IPS-11a (cell line): ENCODE measurements around the gene COX14.

Experiments used
- H3K4me3 ChIP-seq: one replicate; pipeline ENCODE4 v1.5.1; 2013; ENCODE audit warnings: low read depth, low read length, control low read depth

The COX14 gene

DNA sequence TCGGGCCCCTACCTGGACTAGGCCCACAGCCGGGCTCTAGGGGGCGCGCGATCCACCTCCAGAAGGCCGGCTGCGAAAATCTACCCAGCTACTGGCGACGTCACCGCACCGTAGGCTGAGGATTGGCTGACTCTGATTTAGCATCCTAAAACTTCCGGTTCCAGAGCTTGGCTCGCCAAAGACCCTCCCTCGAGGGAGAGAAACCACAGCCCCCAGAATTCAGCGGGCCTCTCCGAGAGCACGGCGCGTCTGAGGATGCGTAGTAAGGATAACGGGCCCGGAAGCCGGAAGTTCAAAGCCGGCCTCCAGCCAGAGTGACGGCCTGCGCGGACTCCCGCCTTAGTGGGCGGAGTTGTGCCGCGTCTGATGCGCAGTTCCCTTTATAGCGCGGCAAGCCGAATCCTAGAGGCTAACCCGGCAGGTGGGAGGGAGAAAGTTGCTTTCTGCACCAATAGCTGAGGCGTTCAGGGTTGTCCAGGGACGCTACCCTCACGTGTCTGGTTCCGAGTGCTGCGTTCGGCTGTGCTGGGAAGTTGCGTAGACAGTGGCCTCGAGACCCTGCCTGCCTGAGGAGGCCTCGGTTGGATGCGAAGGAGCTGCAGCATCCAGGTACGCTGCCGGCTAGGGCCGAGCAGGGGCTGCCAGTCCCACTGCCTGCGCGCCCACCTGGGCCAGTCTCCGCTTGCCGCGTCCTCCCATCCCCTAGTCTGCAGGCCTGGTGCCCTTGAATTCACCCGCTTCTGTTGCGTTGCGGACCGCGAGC lies at the start of gene COX14:
TSS of gene COX14 (plus strand) at position 544 of the 763 bp plus-strand sequence. CDS start 7,808 bp downstream, outside the sequence.
- peak within 1 kb of the TSS; percentile 90 for H3K4me3 ChIP-seq

DNA sequence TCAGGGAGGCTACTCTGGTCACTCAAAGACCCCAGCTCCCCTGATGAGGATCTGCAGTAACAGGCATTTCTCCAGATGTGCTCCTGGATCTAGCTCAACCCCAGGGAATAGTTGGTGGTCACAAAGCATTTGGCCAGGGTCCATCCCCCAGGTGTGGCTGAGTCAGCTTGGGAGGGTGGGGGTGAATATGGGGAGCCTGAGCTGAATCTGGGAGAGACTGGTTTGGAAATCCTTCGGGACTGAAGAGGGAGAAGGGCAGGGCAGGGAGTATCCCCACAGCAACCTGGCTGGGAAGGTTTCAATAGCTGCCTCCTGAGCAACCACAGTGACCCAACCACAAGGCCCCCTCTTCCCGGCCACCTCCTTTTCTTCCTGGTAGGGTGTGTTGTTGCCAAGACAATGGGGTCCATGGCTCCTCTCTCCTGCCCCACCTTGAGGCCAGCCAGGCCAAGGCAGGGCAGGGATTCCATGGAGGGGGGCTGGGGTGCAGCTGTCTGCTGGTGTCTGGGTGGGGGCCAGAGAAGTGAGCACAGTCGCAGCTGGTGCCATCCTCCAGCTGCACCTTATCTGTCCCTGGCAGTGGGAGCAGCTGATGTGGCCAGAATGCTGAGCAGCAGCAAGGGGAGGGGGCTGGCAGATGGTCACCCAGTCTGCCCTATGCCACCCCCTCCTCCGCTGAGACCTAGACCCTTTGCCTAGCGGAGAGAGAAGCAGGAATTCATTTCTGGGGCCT lies 49.1 kb upstream of the COX14 start:
- H3K4me3 ChIP-seq: no peak overlapping the region

DNA sequence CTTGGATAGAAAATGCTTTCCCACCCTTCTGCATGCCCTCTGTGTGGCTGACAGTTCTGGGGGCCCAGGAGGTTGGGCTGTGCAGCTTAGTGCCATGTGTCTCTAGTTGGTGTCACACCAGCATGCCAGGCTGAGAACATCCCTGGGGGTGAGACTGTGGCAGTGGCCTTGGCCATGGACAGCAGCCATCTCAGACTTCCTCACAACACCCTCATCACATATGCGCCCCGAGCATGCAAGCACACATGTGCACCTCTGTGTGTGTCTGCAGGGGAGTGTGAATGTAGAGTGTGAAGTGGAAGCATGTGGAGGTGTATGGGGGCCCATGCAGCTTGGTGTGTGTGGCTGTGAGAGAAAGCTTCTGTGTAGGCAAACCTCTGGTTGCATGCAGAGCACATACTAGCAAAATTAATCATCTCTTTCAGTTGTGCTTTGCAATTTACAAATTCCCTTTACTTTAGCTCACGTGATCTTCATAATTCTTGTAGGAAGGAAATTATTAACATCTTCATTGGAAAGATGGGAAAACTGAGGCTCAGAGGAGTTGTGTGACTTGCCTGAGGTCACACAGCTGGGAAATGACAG lies 46.2 kb upstream of the COX14 start:
- H3K4me3 ChIP-seq: no peak overlapping the region

DNA sequence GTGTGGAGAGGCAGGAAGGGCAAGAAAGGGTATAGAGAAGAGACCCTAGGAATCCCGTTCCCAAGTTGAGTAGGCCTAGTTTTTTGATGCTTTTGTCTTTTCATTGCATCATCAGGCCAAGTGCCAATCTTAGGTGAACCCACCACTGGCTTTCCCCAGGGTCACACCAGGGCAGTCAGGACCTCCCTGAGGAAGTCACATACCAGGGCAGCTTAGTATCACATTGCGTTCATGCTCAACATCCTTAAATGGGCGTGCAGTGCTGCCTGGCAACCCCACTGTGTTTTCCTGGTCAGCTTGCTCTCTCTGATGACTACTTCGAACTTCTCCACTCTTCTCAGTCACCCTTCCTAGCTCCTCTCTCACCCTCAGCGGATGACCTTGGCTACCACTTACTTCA lies 45.6 kb upstream of the COX14 start:
- H3K4me3 ChIP-seq: no peak overlapping the region

DNA sequence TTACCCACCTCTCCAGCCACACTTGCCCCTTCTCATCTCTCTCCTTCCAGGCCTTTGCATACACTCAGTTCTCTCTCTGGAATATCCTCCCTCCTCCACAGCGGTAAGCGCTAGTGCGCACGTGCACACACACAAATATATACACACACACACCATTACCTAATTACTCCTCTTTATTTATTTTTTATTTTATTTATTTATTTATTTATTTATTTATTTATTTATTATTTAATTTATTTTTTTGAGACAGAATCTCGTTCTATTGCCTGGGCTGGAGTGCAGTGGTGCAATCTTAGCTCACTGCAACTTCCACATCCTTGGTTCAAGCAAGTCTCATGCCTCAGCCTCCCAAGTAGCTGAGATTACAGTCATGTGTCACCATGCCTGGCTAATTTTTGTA lies 43.0 kb upstream of the COX14 start:
- no peak overlapping the region for H3K4me3 ChIP-seq

DNA sequence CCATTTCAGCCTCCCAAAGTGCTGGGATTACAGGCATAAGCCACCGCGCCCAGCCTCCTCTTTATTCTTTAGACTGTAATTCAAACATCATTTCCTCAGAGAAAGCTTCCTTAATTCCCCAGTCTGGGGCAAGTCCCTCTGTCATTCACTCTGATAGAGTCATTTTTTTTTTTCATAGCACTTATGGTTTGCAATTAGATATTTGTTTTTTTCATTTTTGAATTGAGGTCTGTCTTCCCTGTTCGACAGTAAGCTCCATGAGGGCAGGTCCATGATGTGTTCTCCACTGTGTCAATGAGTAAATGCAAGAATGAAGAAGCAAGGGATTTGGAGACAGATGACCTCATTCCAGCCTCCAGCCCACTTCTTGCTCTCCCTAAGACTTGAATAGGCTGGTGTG lies 42.5 kb upstream of the COX14 start:
- no peak overlapping the region for H3K4me3 ChIP-seq

DNA sequence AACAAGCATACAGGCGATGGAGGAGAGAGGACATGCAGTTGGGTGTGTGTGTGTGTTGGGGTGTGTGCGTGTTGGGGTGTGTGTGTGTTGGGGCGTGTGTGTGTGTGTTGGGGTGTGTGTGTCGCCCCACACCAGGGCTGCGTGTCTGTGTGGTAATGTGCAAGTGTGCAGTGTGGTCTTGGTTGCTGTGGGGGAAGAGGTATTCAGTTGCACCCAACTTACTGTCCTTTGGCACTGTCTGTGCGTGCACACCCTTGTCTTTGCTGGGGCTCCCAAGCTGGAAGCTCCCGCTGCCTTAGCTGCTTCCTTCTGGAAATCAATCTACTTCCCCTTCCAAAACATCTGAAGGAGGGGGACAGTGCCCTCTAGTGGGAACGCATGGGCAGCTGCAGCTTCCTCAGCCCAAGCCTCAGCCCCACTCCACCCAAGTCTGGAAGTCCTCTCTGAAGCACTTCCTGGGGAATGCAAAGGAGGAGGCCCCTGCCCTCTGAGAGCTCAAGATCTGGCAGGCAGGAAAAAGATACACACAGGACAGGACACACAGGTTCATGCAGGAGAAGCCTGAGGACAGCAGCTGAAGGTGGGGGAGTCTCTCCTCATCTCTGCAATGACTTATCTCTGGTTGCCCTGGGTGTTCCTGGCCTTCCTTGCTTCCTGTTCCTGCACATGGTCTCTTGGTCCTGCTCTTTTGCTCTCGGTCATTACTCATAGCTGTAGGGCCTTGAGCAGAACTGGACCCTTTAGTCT lies 41.5 kb upstream of the COX14 start:
- H3K4me3 ChIP-seq: no peak overlapping the region

DNA sequence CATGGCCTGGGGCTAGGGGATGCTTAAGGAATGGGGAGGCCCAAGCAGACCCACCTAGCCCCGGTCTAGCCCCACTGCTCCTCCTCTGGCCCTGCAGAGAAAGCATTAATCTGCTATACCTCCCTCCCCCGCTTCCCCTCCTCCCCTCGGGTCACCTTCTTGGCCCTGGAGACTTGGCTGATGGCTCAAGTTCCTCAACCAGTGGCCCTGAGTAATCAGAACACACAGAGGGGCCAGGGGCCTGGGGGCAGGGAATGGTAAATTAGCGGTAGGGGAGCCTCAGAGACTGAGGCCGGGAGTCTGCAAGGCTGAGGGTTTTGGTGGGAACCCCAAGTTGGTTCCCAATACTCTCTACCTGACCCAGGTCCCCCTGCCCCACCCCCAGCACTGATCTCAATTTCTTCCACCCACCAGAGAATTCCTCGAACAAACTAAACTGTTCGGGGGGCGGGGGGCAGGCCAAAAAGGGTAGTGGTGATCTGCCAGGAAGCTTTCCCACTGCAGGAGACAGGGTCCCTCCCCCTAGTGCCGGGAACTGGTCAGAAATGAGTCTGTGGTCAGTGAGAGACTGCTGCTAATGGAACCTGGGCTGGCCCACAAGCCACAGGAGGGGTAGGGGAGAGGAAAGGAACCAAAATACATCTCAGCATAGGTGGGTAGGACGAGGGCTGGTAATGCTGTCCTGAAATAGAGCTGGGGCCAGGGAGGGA lies 39.7 kb upstream of the COX14 start:
- H3K4me3 ChIP-seq: no peak overlapping the region

DNA sequence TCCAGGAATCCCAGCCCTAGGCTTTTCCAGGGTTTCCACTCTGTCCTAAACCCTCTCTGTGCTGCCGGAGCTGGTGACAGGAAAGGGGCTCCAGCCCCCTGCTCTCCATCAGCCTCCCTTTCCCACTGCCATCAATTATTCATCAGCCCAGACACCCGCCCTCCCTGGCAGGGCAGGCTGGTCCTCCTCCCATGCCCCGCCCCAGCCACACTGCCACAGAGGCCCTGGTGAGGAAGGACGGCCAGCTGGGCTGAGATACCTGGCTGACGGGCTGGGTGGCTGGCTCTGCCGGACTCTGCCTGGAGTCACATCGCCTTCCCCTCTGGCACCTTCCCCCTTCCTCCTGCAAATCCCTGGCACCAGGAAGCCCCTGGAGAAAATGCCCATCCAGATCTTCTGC lies 38.8 kb upstream of the COX14 start:
- no peak overlapping the region for H3K4me3 ChIP-seq

DNA sequence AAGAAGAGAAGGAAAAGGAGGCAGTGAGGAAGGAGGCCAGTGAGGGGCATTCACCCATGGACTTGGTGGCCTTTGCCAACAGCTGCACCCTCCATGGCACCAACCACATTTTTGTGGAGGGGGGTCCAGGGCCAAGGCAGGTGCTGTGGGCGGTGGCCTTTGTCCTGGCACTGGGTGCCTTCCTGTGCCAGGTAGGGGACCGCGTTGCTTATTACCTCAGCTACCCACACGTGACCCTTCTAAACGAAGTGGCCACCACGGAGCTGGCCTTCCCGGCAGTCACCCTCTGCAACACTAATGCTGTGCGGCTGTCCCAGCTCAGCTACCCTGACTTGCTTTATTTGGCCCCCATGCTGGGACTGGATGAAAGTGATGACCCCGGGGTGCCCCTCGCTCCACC lies 38.3 kb upstream of the COX14 start:
- H3K4me3 ChIP-seq: no peak overlapping the region

DNA sequence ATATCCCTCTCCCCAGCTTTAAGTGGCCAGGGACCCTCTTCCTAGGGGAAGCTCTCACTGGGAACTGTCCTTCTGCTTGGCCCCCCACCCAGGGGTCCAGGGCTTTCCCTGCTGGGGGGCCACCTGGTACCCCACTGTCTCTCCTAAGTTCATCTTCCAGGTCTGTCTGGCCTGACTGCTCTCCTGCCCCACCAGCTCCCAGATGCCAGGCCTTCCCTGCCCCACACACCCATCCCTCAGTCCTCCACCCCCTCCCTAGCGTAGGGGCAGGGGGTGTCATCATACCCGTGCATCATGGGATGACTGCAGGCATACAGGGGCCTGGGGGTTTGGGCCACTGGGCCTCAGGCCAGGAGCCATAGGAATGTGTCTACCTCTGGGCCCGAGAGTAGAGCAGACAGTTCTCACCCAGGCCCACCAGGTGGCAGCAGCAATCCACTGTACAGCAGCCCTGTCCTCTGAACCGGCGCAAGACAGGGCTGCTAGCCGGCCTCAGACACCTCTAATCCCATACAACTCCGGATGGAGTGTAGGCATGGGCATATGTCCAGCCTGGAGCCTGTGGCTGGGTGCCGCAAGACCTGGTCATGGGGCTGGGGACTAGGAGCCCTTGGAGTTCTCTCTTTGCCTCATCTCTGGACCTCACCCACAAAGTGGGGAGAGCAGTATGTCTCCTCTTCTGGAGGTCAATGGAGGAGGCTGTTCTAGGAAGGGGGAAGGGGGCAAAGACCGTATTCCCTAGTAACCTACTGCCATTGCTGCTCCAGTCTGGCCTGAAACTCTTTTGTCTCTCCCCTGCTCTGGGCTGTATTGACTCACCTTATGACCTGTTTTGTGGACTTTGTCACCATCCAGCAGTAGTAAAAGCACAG lies 36.9 kb upstream of the COX14 start:
- H3K4me3 ChIP-seq: no peak overlapping the region

DNA sequence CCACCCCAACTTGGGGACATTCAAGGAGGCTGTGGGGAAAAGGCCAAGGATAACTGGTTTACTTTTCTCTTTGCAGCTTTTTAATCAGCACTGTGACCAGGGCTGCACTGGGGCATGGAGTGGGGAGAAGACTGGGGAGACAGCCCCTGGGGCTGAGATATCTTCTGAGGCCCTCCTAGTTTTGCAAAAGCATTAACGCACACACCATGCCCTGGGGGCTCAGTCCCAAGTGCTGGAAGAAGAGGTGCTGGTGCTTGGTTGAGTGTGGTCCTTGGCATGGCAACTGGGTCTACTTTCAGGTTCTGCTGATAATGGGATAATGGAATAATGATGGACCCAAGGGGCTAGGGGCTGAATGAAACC lies 36.2 kb upstream of the COX14 start:
- no peak overlapping the region for H3K4me3 ChIP-seq

DNA sequence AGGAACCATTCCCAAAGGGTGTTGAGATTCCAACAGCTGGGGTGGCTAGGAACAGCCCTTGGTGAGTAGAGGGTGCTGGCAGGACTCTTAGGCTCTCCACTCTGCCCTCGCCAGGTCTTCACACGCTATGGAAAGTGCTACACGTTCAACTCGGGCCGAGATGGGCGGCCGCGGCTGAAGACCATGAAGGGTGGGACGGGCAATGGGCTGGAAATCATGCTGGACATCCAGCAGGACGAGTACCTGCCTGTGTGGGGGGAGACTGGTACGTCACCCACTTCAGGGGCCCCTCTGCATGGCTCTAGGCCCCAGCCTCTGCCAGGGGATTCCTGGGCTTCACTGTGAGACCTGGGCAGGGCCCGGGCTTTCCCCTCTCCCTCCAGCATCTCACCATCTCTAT lies 34.9 kb upstream of the COX14 start:
- H3K4me3 ChIP-seq: no peak overlapping the region

DNA sequence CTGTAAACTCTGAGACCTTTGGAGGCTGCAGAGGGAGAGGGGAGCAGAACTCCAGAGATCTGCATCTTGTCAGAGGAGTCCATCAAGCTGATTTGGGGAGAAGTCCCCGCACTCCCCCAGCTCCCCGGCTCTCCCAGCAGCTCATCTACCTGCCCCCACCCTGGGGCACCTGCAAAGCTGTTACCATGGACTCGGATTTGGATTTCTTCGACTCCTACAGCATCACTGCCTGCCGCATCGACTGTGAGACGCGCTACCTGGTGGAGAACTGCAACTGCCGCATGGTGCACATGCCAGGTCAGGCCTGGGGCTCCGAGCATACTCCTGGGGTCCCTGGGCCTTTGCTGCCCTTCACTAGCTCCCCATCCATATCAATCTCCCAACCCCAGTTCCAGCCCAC lies 33.8 kb upstream of the COX14 start:
- no peak overlapping the region for H3K4me3 ChIP-seq

DNA sequence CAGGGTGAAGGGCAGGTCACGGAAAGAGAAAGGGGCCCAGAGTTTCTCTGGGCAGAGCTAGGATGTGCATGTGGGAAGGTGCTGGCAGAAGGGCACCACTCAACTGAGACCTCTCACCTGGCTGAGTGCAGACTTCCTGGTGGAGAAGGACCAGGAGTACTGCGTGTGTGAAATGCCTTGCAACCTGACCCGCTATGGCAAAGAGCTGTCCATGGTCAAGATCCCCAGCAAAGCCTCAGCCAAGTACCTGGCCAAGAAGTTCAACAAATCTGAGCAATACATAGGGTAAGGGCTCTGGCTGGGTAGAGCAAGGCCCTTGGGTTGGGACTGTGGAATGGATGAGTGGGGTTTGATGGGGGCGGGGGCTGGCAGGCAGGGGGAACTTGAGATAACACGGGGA lies 32.3 kb upstream of the COX14 start:
- H3K4me3 ChIP-seq: no peak overlapping the region

DNA sequence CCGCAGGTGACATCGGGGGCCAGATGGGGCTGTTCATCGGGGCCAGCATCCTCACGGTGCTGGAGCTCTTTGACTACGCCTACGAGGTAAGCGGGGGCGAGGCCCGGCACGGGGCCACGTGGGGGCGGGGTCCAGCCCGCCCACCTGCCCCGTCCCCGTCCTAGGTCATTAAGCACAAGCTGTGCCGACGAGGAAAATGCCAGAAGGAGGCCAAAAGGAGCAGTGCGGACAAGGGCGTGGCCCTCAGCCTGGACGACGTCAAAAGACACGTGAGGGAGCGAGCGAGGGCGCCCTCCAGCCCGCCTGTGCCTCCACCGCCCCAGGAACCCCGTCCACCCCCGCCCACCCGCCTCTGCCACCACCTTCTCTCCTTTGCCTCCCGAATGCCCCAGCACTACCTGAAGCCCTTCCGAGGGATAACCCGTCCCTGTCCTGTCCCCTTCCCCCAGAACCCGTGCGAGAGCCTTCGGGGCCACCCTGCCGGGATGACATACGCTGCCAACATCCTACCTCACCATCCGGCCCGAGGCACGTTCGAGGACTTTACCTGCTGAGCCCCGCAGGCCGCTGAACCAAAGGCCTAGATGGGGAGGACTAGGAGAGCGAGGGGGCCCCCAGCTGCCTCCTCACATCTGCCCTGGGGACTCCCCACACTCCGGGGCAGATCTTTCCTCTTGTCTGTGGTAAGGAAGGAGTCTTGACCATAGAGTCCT lies 30.8 kb upstream of the COX14 start:
- no peak overlapping the region for H3K4me3 ChIP-seq

DNA sequence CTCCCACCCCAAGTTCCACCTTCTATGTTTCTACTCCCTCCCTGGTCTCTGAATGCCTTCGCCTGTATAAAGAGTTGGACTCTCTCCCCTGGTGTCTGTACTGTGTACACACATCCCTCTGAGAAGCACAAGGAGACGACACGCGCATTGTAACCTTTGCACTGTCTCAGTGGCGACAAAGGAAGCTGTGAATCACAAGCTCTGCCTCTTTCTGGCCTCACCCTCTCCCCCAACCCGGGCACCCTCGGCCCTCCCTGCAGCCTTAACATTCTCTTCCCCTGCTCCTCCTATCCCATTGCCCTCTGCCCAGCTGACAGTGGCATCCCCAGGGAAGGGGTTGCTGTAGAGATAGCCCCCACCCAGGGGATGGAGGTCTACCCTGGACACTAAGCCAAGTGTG lies 29.4 kb upstream of the COX14 start:
- no peak overlapping the region for H3K4me3 ChIP-seq

DNA sequence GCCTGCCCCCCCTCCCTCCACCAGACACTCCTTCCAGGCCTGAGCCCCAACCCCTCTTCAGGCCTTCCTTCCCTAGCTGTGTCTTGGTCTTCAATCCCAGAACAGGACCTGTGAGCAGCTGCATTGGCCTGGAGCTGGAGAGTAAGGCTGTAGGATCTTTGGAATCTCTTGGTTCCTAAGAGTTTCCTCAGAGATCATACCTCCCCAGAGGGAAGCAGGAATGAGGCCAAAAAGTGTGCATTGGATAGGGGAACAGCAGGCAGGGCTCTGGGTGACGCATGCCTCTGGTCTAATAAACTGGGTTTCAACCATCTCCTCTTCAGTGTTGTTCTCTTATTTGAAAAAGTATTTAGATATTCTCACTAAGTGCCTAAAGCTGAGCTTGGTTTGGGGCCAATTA lies 28.7 kb upstream of the COX14 start:
- H3K4me3 ChIP-seq: no peak overlapping the region

DNA sequence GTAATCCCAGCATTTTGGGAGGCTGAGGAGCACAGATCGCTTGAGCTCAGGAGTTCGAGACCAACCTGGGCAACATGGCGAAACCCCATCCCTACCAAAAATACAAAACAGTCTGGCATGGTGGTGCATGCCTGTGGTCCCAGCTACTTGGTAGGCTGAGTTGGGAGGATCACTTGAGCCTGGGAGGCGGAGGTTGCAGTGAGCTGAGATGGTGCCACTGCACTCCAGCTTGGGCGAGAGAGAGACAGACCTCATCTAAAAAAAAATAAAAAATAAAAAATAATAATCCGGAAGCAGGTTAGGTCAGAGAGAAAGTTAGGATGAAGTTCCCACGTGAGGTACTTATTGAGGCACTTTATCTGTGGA lies 27.6 kb upstream of the COX14 start:
- H3K4me3 ChIP-seq: peak overlapping the region; percentile 81
